NCI-H2227 (cell line): Measurements from ENCODE around the gene SLC29A3.

ENCODE experiments used
- DNase-seq: peaks from one replicate; lab custom pipeline; 2025; ENCODE audit not compliant: unreplicated experiment; lab: John Stamatoyannopoulos, UW

Gene SLC29A3

DNA sequence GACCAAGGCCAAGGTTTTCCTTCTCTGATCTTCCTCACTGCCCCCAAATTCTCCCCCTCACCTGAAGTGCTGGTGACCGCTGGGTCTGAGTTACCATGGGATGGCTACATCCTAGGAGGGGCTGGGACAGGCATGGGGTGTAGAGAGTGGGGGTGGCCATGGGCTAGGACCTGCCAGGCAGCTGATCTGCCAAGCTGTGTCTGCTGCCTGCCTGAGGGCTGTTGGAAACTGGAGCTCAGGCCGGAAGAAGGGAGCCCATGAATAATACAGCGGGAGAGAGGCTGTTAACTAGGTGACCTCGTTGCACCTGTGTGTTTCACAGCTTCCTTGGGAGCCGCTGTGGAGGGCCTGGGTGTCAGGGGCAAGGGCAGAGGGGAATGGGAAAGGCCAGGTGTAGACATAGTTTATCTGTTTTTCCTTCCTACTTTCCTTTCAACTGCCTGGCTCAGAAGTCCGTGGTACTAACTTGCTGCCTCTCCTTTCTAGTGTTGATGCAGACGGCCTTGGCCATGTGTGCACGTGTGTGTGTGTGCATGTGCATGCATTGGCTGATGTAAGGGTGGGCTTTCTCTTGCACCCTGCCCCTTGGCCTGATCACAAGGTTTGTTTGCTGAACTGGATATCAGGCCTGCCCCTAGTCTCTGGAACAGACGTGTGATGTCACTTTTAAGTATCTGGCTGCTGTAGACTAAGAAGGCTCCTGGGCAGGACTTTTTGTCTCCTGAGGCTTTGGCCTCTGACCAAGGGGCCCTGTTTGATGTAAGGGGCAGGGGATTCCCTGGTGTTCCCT is 89.6 kb downstream of the SLC29A3 start:
- DNase-seq: no peak

- no peak for DNase-seq
Observed at GRCh38 chr10:71409516-71410104, 90.6 kb downstream of the SLC29A3 start.
